Mesothelial cell of epicardium (in vitro differentiated cells): ENCODE data around the gene ERC2. TPM values are rescaled to one million over a fixed set of nuclear protein-coding genes. Genes with fewer than 3 reads are reported as not detected.

Source experiments
- DNase-seq, 2 experiments: peaks; one replicate each; pipeline ENCODE4 v3.0.0; 2021; ENCODE audit warnings: low spot score in 2 of 2; ENCODE audit not compliant: unreplicated experiment in 2 of 2
- H3K27ac Mint-ChIP-seq: 2 replicates; pipeline ENCODE4 v1.8.0; 2021; ENCODE audit warnings: mixed read lengths
- H3K27me3 Mint-ChIP-seq: 2 replicates; pipeline ENCODE4 v1.8.0; 2021; ENCODE audit warnings: low read depth, mixed read lengths
- H3K36me3 Mint-ChIP-seq: 2 replicates; pipeline ENCODE4 v1.8.0; 2021; ENCODE audit warnings: mixed read lengths
- H3K4me1 Mint-ChIP-seq: 2 replicates; pipeline ENCODE4 v1.8.0; 2021; ENCODE audit warnings: mixed read lengths
- H3K4me3 Mint-ChIP-seq: 2 replicates; pipeline ENCODE4 v1.8.0; 2021; ENCODE audit warnings: mild to moderate bottlenecking, moderate library complexity, mixed read lengths
- H3K9me3 Mint-ChIP-seq: 2 replicates; pipeline ENCODE4 v1.8.0; 2021; ENCODE audit warnings: mixed read lengths
- CTCF ChIP-seq: fragments of 200-600 bp; sonication (generic); IDR thresholded peaks from one replicate; pipeline ENCODE4 v1.5.0; 2021; ENCODE audit warnings: antibody characterized with exemption; ENCODE audit not compliant: unreplicated experiment
- total RNA-seq: library from RNA; stranded (reverse); gene quantifications from 3 replicates; pipeline ENCODE4 v1.2.1, GENCODE V29; 2021

Gene ERC2
- total RNA-seq, 1 donor from 2014 or later = 15.6 TPM

- Mint-ChIP-seq H3K9me3 (peaks cover 5% of the 10 kb centered on the region), H3K27me3 (peaks cover 40% of the 10 kb centered on the region), H3K27ac (no peak overlapping the region), H3K4me1 (peaks cover 25% of the 10 kb centered on the region), H3K4me3 (no peak overlapping the region), H3K36me3 (peaks cover 2% of the 10 kb centered on the region)
- DNase-seq = no peak
- TF ChIP-seq CTCF = no peak
Measured at GRCh38 chr3:55584030-55584429, 884.2 kb downstream of the ERC2 start.

- Mint-ChIP-seq H3K27ac (no peak overlapping the region), H3K4me3 (no peak overlapping the region), H3K9me3 (peaks cover 8% of the 10 kb centered on the region), H3K36me3 (peaks cover 2% of the 10 kb centered on the region), H3K4me1 (peaks cover 30% of the 10 kb centered on the region), H3K27me3 (peaks cover 34% of the 10 kb centered on the region)
- DNase-seq = no peak
- no peak for TF ChIP-seq CTCF
Measured at GRCh38 chr3:55583475-55583874, 884.8 kb downstream of the ERC2 start.

GRCh38 chr3:55579496-55579895 lies 888.8 kb downstream of the ERC2 start:
- peak overlapping the region; percentile 23 for H3K27ac Mint-ChIP-seq
- DNase-seq = no peak
- H3K4me1 Mint-ChIP-seq = peaks cover 27% of the 10 kb centered on the region
- peaks cover 12% of the 10 kb centered on the region for H3K9me3 Mint-ChIP-seq
- H3K27me3 Mint-ChIP-seq = peaks cover 9% of the 10 kb centered on the region
- H3K36me3 Mint-ChIP-seq = peaks cover 2% of the 10 kb centered on the region
- TF ChIP-seq CTCF = no peak
- peak overlapping the region; percentile 11 for H3K4me3 Mint-ChIP-seq

GRCh38 chr3:55576621-55577388 lies 891.5 kb downstream of the ERC2 start:
- peak overlapping the region; percentile 64 for H3K27ac Mint-ChIP-seq
- TF ChIP-seq CTCF = no peak
- no peak for DNase-seq
- H3K9me3 Mint-ChIP-seq = peaks cover 12% of the 10 kb centered on the region
- H3K4me1 Mint-ChIP-seq = peaks cover 31% of the 10 kb centered on the region
- H3K36me3 Mint-ChIP-seq = peaks cover 2% of the 10 kb centered on the region
- H3K4me3 Mint-ChIP-seq = no peak overlapping the region
- peaks cover 2% of the 10 kb centered on the region for H3K27me3 Mint-ChIP-seq

GRCh38 chr3:55574671-55575070 lies 893.6 kb downstream of the ERC2 start:
- no peak for DNase-seq
- Mint-ChIP-seq H3K4me3 (no peak overlapping the region), H3K9me3 (peaks cover 7% of the 10 kb centered on the region), H3K36me3 (no peaks in the 10 kb centered on the region), H3K4me1 (peaks cover 44% of the 10 kb centered on the region), H3K27ac (no peak overlapping the region), H3K27me3 (no peaks in the 10 kb centered on the region)
- no peak for TF ChIP-seq CTCF

- H3K36me3 Mint-ChIP-seq = no peaks in the 10 kb centered on the region
- H3K9me3 Mint-ChIP-seq = peaks cover 3% of the 10 kb centered on the region
- H3K4me1 Mint-ChIP-seq = peaks cover 51% of the 10 kb centered on the region
- no peak for TF ChIP-seq CTCF
- no peak overlapping the region for H3K4me3 Mint-ChIP-seq
- no peak for DNase-seq
- H3K27ac Mint-ChIP-seq = no peak overlapping the region
- H3K27me3 Mint-ChIP-seq = no peaks in the 10 kb centered on the region
Measured at GRCh38 chr3:55572816-55573215, 895.5 kb downstream of the ERC2 start.
